ENCODE measurements around the gene ARHGAP45.

ARHGAP45 gene

DNA sequence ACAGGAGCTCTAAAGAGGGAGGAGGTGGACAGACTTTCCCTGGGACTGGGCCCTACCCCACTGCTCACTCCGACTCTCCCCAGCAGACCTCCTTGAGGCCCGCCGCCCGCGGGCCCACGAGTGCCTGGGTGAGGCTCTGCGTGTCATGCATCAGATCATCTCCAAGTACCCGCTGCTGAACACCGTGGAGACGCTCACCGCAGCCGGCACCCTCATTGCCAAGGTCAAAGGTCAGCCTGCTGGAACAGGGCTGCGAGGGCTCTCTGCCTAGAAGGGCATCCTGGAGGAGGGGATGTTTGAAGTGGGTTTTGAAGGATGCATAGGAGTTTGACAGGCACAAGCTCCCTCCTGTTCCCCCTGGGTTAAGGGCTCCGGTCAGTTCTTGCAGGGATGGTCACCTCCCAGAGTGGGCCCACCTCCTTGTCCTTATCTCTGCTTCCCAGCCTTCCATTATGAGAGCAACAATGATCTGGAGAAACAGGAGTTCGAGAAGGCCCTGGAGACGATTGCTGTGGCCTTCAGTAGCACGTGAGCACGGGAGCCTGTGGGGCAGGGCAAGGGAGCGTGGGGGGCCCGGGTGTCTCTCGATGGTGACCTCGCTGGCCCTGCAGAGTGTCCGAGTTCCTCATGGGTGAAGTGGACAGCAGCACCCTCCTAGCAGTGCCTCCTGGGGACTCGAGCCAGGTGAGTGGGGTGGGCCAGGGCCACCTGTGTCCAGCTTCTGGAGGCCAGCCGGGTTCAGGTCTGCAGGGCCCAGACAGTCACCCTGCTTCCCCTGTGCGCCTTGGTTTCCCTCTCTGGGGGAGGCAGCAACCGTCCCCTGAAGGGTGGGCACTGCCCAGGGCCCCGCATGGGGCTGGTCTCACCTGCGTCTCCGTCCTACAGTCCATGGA lies 6.3 kb downstream of the ARHGAP45 start:
- DNase-seq, result no peak

DNA sequence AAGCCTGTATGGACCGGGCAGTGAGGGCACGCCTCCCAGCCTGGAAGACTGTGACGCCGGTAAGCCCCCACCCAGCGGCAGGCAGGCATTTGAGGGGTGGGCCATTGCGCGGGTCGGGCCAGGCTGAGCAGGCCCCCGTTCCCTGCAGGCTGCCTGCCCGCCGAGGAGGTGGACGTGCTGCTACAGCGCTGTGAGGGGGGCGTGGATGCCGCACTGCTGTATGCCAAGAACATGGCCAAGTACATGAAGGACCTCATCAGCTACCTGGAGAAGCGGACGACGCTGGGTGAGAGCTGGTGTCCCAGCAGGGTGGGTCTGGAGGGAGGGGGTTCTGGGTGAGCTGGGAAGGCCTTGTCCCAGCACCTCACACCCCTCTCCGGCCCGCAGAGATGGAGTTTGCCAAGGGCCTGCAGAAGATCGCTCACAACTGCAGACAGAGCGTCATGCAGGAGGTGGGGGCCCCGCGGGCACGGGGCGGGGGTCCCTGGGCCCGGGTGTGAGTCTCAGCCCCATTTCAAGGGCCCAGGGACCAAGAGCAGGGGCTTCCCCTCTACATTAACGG lies 7.1 kb downstream of the ARHGAP45 start:
- DNase-seq, result no peak

GRCh38 chr19:1074544-1075283 lies 7.7 kb downstream of the ARHGAP45 start:
- DNase-seq, result peak; percentile 31

GRCh38 chr19:1076046-1076386 lies 9.0 kb downstream of the ARHGAP45 start:
- DNase-seq, result no peak

DNA sequence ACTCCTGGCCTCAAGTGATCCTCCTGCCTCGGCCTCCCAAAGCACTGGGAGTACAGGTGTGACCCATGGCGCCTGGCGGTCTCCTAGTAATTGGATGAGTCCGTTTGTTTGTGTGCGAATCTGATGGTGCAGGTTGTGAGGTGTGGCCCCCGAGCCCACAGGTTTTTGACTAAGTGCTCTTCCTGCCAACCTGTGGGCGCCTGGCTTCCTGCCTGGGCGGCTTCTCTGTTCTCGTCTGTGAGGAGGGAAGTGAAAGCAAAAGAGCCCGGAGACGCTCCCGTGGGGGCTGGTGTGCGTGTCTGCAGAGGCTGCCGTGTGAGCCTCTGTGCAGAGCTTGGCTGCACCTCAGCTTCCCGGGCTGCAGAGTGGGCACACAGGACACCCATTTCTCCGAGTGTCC lies 10.0 kb downstream of the ARHGAP45 start:
- DNase-seq, result no peak

- DNase-seq, result no peak
Observed at GRCh38 chr19:1079566-1080111, 12.7 kb downstream of the ARHGAP45 start.

GRCh38 chr19:1080360-1081161 lies 13.6 kb downstream of the ARHGAP45 start:
- DNase-seq, result no peak

GRCh38 chr19:1081301-1082164 lies 14.6 kb downstream of the ARHGAP45 start:
- no peak for DNase-seq

GRCh38 chr19:1082165-1082927 lies 15.4 kb downstream of the ARHGAP45 start:
- DNase-seq, result peak; percentile 94

- no peak for DNase-seq
Observed at GRCh38 chr19:1082928-1083816, 16.2 kb downstream of the ARHGAP45 start.

- DNase-seq, result no peak
Observed at GRCh38 chr19:1084024-1084868, 17.3 kb downstream of the ARHGAP45 start.

DNA sequence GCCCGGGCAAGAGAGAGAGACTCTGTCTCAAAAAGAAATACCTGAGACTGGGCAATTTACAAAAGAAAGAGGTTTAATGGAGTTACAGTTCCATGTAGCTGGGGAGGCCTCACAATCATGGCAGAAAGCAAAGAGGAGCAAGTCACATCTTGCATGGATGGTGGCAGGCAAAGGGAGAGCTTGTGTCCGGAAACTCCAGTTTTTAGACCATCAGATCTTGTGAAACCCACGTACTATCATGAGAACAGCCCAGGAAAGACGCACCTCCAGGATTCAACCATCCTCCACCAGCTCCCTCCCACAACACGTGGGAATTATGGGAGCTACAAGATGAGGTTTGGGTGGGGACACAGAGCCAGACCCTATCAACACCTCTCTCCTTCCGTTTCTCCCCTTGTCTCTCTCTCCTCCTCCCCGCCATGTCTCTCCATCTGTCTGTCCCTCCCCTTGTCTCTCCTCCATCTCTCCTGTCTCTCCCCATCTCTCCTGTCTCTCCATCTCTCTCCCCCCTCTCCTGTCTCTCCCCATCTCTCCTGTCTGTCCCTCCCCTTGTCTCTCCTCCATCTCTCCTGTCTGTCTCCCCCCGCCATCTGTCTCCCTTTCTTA lies 18.2 kb downstream of the ARHGAP45 start:
- no peak for DNase-seq

DNA sequence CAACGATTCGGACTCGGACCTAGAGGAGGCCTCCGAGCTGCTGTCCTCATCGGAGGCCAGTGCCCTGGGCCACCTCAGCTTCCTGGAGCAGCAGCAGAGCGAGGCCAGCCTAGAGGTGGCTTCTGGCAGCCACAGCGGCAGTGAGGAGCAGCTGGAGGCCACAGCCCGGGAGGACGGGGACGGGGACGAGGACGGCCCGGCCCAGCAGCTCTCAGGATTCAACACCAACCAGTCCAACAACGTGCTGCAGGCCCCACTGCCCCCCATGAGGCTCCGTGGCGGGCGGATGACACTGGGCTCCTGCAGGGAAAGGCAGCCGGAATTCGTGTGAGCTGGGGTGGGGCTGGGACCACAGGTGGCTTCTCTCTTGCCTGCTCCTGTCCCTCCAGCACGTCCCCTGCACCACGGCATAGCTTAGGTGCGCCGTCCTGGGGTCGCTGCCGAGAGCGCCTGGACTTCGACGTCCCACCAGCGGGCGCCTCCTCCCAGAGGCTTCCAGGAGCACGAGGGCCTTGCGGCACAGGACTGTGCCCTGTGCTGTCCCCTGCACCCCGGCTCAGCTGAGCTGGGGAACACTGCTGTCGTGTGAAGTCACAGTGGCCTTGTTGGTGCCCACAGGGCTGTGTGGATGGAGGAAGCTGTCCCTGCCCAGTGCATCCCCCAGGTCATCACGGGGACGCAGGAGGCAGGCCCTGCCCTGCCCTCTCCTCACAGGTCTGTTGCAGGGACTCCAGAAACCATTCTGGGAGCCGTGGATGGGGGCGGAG lies 18.9 kb downstream of the ARHGAP45 start:
- DNase-seq, result no peak

DNA sequence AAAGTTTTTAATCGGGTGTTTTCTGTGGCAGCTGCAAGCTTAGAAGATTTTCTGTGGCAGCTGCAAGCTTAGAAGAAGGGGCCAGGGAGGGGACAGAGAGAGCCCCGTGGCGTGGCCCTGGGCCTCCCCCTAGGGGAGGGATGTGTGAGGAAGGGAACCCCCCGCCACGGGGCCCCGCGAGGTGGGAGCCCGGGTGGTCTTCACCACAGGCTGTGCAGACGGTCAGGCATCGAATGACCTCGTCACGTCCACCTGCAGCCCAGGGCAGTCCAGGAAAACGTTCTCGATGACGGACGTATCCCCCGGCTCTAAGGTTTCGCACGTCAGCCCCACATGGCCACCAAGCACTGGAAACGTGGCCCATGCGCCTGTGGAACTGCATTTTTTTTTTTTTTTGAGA lies 19.6 kb downstream of the ARHGAP45 start:
- DNase-seq, result no peak

DNA sequence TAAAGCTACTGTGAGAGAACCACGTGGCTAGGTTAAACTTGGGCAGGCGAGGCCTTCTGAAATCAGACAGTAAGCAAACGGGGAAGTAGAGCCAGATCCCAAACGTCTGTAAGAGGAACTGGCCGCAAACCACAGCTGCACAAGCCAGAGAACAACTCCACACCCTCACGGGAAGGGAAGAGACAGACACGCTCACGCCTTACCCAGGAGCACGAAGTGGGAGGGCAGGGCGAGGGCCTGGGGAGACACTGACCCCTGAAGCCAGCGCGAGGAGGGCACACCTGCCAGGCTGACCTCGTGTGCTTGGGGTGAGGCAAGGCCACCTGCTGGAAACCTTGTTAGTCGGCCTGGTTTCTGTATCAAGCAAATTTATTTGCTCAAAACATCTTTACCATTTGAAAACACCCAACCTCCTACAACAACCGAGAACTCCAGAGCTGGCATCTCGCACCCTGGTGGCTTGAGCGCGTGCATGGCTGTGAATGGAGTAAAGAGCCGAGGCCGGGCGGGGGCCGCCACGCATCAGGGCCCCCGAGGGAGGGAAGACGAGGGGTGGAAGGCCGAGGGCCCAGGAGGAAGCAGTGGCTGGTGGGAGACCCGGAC lies 20.9 kb downstream of the ARHGAP45 start:
- no peak for DNase-seq

DNA sequence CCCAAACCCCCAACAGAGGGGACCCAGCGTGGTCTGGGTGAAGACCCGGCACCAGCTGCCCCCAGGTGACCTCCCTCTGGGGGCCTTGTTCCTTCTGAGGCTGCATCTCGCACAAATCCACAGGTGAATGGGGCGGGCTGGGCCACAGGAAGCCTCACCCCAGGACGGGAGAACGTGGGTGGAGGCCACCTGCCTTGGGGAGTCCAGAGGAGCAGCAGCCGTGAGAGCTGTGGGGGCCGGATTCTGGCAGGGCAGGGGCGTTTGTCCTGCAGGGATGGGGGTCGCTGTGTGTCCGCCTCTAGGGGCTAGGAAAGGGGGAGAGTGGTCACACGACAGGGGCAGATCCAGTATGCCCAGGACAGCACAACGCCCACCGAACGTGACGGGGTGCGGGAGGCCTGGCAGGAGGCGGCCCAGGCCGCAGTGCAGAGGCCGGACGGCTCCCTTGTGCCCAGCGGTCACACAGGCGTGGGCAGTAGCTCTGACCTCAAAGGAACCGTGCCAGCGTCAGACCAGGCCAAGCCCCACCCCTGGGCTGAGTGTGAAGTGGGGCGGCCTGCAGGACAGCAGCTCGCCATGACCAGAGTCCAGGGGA lies 21.5 kb downstream of the ARHGAP45 start:
- DNase-seq, result no peak
